Kasumi-1 (cell line): ENCODE results near the gene LYG2.
"Not testable (repeated sequence)": the region's sequence is repeated elsewhere in the genome, so short reads cannot be mapped to it uniquely, and the experiment has no call there.

Source experiments
- DNase-seq, 2 experiments: peaks; one replicate each; lab custom pipeline; 2025; lab: John Stamatoyannopoulos, UW

The LYG2 gene

DNA sequence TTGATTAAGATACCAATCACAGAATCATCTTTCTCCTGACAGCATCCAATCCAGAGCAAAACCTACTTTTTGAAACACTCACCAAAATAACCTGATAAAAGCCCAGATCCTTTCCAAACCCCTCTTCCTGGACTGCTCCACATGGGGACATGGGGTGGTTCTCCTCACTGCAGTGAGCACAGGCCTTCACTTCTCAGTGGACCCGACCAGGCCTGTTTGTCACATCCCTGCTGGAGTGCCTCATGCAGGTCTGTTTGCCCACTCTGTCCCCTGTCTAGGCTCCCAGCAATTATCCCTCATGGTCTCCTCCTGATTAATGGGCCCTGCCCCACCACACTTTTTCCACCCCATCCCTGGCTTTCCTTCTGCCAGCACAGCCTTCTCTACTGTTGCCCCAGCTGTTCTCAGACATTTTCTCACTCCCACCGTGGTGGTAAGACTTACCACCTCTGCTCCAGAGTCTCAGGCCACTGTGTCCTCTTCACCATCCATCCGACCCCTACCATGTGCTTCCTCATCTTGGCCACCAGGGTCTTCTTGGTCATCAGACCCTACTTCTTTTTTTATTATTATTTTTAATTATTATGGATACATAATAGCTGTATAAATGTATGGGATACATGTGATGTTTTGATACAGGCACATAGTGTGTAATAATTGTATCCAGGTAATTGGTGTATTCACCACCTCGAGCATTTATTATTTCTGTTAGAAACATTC is 53.3 kb downstream of the LYG2 start:
- DNase-seq: peak in 1 of 2 experiments; percentile 3

DNA sequence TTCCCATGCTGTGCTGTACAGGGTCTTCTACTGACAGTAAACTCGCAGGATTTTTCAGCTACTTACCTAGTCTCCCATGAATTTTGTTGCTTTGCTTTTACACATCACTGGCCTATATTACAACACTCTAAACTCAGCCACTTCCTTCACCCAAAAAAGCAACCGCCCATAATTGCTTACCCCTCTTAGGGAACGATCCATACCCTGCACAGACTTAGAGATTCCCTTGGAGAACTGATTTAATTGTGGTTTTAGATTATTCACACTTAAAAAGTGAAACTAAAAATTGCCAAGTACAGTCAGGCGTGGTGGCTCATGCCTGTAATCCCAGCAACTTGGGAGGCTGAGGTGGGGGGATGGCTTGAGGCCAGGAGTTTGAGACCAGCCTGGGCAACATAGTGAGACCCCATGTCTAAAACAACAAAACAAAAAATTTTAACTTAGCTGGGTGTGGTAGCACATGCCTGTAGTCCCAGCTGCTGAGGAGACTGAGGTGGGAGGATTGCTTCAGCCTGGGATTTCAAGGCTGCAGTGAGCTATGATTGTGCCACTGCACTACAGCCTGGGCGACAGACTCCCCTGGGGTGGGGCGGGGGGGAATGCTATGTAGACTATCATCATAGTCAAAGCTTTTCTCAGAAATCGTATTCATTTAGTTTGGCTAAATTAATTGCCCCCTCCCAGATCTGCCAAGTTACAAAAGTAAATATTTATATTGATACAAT is 55.2 kb downstream of the LYG2 start:
- no peak for DNase-seq

DNA sequence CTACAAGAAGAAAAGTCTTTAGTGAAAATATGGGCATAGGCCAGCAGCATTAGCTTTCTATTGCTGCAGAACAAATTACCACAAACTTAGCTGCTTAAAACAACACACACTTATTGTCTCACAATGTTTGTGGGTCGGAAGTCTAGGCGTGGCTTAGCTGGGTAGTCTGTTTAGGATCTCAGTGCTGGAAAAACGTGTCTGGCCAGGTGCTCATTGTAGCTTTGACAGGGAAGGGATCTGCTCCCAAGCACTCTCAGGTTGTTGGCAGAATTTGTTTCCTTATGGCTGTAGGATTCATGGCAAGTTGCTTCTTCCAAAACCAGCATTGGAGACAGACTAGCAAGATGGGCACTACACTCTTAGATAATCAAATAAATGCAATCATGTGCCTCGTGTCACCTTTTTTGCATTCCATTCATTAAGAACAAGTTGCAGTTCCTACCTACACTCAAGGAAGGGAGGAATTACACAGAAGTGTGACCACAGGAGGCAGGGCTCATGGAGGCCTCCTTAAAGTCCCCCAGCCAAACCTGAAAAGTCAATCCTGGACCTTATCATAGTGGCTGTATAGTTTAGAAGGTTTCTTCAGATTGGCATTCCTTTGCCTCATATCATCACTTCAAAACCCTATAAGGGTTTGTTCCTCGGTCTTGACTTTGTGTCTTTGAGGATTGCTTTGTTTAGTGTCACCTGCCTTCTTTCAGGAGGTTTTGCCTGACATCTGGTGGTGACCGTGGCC is 57.2 kb downstream of the LYG2 start:
- no peak for DNase-seq

DNA sequence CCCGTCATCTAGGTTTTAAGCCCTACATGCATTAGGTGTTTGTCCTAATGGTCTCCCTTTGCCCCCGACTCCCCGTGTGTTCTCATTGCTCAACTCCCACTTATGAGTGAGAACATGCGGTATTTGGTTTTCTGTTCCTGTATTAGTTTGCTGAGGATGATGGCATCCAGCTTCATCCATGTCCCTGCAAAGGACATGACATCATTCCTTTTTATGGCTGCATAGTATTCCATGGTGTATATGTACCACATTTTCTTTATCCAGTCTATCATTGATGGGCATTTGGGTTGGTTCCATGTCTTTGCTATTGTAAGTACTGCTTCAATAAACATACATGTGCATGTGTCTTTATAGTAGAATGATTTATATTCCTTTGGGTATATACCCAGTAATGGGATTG is 63.1 kb downstream of the LYG2 start:
- DNase-seq: not testable (repeated sequence)
